NCI-H345 (cell line): ENCODE results near the gene PRKN.
"Not testable (repeated sequence)": the region's sequence is repeated elsewhere in the genome, so short reads cannot be mapped to it uniquely, and the experiment has no call there.

Source experiments
- DNase-seq: peaks from one replicate; lab custom pipeline; 2025; lab: John Stamatoyannopoulos, UW

The PRKN gene

DNA sequence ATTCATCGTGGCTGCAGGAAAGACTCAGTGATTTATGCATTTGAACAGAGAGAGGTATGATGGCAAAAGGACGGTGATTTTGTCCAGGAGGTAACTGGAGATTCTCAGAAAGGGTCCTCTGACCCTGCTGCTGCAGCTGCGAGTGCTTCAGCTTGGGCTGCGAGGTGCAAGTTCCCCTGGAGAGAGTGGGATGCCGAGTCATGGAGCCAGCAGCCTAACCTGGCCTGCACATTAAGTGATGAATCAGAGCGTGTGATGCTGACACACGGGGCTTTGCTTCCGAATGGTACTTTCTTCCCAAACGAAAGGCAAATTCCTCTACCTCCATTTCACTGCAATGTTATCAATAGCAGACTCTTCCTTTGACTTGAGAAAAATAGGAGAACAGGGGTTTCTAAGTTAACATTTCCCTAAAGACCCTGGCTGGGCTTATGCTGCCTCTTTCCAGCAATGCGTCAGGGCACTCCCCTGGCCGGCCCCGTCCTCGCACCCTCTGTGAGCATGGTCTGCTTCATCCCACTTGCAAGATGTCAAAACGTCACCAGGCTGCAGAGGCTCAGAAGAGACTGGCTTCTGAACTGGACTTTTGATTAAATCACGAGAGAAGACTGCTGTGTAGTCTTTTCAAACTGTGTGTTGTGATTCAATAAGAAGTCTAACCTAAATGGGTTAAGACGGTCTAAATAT, 825.7 kb downstream of the PRKN start:
- no peak for DNase-seq

GRCh38 chr6:161894436-161894835, 833.1 kb downstream of the PRKN start:
- no peak for DNase-seq

- no peak for DNase-seq
Measured at GRCh38 chr6:161891542-161891941, 836.0 kb downstream of the PRKN start.

GRCh38 chr6:161890832-161891297, 836.7 kb downstream of the PRKN start:
- DNase-seq, result no peak

DNA sequence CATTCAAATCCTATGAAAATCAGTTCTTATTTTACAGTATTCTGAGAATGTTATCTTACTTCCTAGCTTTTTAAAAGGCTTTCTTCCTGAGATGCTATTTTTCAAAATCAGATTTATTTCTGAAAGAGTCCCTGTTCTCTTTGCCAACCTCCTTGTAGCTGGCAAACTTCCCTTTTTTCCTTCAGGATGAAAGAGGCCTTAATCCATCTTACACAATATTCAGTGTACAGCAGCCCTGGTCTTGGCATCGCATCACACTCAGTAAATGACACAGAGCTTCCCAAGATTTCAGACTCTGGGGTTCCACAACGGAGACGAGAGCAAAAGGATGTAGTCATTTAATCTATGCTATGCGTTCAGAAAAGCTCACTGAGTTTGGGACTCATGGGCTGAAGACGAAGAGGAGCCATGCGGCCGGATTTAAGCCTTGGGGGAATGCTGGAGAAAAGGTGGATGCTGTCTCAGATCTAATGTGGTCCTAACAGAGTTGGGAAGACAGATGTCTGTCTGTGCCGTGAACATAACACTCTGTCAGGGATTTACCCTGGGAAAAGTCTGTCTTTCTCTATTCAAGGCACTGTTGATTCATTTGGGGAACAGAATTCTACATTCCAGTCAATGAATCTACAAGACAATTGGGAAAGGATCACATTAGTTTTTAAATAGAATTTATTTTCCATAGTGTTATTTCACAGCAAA, 837.3 kb downstream of the PRKN start:
- DNase-seq, result no peak

DNA sequence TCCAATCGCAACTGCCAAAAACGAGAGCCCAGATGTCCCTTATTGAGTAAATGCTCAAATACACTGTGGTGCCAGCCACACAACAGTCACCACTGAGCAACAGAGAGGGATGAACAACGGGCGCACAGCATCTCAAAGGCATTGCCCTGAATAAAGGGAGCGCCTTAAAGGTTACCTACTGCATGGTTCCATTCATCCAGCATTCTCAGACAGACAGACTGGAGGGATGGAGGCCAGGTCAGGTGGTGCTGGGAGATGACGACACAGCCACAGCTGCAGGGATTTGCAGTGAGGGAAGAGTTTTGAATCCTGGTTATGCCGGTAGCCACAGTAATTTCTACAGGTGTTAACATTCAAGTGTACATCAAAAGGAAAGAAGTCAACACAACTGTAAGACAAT, 838.2 kb downstream of the PRKN start:
- DNase-seq, result no peak

GRCh38 chr6:161886545-161886944, 841.0 kb downstream of the PRKN start:
- DNase-seq, result not testable (repeated sequence)

- DNase-seq, result no peak
Measured at GRCh38 chr6:161884782-161885181, 842.8 kb downstream of the PRKN start.

DNA sequence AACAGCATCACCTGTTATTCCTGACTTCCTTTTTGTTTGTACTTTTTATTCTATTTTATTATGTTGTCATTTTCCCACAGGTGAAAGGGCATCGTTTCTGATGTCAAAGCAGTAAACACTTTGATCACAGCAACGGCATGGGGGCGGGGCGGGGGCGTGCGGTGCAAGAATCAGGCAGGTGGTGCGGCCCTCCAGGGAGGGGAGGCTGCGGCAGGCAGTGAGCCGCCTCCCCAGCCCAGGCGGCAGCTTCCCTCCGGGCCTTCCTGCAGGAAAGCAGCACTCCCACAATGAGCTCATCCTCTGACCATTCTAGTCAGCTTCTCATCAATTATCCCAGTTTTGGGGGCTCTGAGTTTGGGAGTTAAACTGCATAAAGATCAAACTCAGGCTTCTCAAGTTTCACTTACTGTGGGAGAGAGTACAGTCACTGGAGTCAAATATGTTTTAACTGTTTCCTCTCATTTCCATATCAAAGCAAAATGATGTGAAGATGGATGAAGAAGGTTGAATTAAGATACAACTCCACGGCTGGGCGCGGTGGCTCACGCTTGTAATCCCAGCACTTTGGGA, 845.3 kb downstream of the PRKN start:
- DNase-seq, result peak; percentile 3

DNA sequence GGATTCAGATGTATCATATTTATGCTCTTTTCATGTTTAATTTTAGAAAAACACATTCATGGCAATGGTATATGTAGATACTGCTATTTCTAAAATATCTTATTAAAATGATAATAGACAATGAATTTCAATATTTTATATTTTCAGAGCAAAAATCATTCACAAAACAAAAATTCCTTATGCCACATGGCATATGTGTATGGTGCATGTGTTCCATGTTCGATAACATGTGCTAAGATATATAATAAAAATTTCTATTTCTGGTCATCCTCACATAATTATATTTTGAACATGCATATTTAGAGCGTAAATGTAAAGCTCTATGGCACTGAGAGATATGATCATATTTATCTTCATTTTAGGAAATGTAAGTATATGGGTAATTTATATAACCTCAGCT, 847.5 kb downstream of the PRKN start:
- no peak for DNase-seq

DNA sequence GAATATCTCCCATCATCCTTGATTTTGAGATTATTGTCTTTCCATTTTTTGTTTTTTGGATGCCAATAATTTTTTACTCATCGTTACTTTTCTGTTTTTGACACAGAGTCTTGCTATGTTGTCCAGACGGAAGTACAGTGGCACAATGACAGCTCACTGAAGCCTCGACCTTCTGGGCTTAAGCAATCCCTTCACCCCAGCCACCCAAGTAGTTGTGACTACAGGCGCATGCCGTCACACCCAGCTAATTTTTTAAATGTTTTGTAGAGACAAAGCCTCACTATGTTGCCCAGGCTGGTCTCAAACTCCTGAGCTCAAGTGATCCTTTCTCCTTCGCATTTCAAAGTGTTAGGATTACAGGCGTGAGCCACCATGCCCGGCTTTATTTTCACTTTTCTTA, 851.3 kb downstream of the PRKN start:
- no peak for DNase-seq

DNA sequence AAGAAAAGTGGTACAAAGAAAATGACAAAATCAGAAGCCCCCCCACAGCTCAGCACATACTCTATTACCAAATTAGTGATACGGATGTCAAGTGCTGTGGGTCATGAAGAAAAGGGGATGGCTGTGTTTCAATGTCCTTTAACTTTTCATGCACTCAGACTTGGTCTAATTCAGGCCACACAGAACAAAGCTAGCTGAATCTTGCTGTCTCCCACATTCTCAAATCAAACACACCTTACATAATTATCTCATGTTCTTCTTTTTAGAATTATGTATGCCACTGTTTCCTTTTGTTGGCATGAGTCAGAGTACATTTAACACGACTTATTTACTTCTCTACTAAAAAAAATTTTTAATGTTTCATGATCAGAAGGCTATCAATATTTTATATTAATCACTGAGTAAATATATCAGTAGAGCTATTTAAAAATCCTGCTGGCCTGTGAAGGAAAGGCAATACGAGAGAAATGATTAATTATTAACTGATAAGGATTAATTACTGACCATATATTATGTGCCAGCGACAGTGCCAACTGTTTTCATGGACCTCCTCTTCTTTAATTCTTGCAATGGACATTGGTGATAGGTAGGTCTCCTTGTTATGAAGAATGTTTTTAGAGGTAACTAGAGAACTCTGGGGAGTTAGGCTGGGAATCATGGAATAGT, 857.2 kb downstream of the PRKN start:
- DNase-seq, result no peak

- no peak for DNase-seq
Measured at GRCh38 chr6:161869491-161869890, 858.1 kb downstream of the PRKN start.

DNA sequence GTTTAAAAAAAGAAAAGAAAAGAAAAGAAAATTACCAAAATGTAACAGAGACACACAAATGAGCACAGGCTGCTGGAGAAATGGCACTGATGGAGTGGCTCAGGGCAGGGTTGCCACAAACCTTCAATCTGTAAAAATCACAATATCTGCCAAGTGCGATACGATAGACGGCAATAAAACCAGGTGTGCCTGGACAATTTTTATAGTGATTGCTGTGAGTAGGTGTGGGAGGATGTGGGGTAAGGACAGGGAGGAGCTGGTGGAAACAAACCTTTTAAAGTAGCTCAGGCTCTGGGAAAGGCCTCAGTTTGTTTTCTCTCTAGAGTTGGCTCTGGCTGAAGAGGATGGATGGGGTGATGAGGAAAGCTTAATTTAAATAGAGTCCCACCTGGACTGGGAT, 861.0 kb downstream of the PRKN start:
- DNase-seq, result no peak

- not testable (repeated sequence) for DNase-seq
Measured at GRCh38 chr6:161861061-161861460, 866.5 kb downstream of the PRKN start.

GRCh38 chr6:161853657-161854056, 873.9 kb downstream of the PRKN start:
- DNase-seq, result no peak

GRCh38 chr6:161851486-161851885, 876.1 kb downstream of the PRKN start:
- DNase-seq, result not testable (repeated sequence)

- DNase-seq, result no peak
Measured at GRCh38 chr6:161850562-161850961, 877.0 kb downstream of the PRKN start.

DNA sequence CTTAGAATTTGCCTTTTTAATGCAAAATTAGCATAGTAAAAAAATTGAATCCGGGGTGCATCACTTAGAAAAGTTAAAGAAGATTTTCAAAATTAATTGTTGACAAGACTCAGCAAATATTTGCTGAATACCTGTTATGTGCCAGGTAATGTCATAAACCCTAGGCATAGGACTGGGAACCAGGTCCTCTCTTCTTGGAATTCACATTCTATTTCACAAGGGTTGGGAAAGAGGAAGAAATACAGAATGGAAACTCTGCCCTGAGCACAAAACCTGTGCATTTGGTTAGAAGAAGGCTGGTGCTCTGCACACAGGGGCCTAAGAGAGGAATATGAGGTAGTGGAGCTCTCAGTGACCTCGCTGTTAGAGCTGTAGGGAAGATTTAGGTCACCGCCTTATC, 879.9 kb downstream of the PRKN start:
- DNase-seq, result no peak

GRCh38 chr6:161844804-161845203, 882.8 kb downstream of the PRKN start:
- no peak for DNase-seq

DNA sequence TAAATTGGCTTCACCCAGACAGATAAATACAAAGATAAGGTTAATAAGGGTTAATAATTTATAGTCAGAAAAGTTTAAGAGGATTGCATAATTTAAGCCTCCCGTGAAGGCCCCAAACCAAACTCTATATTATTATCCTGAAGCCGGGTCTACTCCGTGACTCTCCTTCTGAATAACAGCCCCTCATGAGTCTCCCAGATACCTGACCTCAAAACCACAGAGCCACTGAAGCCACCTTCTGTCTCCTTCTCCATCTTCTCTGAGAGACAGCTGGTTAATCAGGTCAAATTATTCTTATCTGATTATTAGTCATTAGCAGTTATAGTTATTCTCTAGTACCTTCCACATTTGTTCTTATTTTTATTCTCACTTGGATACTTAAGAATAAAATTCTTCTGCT, 884.5 kb downstream of the PRKN start:
- DNase-seq, result no peak

GRCh38 chr6:161840380-161840779, 887.2 kb downstream of the PRKN start:
- DNase-seq, result no peak
